K562 (cell line): ENCODE measurements around the gene CD40. TPM values are rescaled to one million over a fixed set of nuclear protein-coding genes. Genes with fewer than 3 reads are reported as not detected.
A peak's percentile ranks its signal among the peaks of the same experiment; 100 is the strongest.

Source experiments
- CREB3L1 ChIP-seq: fragments of 450-650 bp; IDR thresholded peaks from 2 replicates; pipeline ENCODE4 v1.6.1; 2014; ENCODE audit warnings: low read depth, mild to moderate bottlenecking, moderate library complexity, borderline replicate concordance
- ESRRA ChIP-seq: fragments of 450-650 bp; IDR thresholded peaks from 2 replicates; pipeline ENCODE4 v1.6.1; 2014; ENCODE audit warnings: low read depth, mild to moderate bottlenecking, moderate library complexity, borderline replicate concordance
- ETV6 ChIP-seq, 3 experiments: fragments of 150-350 bp in 1 of 3; sonication (generic) in 1 of 3; formaldehyde crosslinking in 1 of 3; IDR thresholded peaks; 2 replicates each; pipeline versions ENCODE4 v1.6.1 to v1.8.0; 2014 to 2022; ENCODE audit warnings: borderline replicate concordance in 2 of 3, low read depth in 2 of 3, antibody characterized with exemption in 1 of 3, low read length in 1 of 3, mild to moderate bottlenecking in 1 of 3, missing genetic modification reagents in 1 of 3
- KDM2B ChIP-seq: fragments of 250-450 bp; sonication (Bioruptor Pico); IDR thresholded peaks from 2 replicates; pipeline ENCODE4 v1.8.0; 2021; ENCODE audit warnings: mild to moderate bottlenecking, moderate library complexity
- MBD2 ChIP-seq: sonication (generic); IDR thresholded peaks from 2 replicates; pipeline ENCODE4 v1.6.1; 2016; ENCODE audit warnings: low read depth, borderline replicate concordance
- MYC ChIP-seq, 2 experiments: fragments of 250-450 bp in 1 of 2; sonication (Bioruptor Pico) in 1 of 2; IDR thresholded peaks; 2 replicates each; pipeline versions ENCODE4 v1.5.1 to v1.6.1; 2012 to 2021; ENCODE audit warnings: low read depth in 2 of 2, borderline replicate concordance in 1 of 2, improper control_type of control experiment in 1 of 2, low read length in 1 of 2, mild to moderate bottlenecking in 1 of 2, moderate library complexity in 1 of 2
- NCOA2 ChIP-seq, 2 experiments: fragments of 450-650 bp; IDR thresholded peaks; 2 replicates each; pipeline ENCODE4 v1.6.1; 2018; ENCODE audit warnings: mild to moderate bottlenecking in 2 of 2, moderate library complexity in 1 of 2; ENCODE audit not compliant: partially characterized antibody in 2 of 2
- NR2C1 ChIP-seq, 2 experiments: fragments of 450-650 bp; IDR thresholded peaks; 2 replicates each; pipeline ENCODE4 v1.6.1; 2017; ENCODE audit warnings: mild to moderate bottlenecking in 2 of 2, antibody characterized with exemption in 1 of 2, inconsistent platforms in 1 of 2, missing compliant biosample characterization in 1 of 2, missing genetic modification characterization in 1 of 2
- STAT5B ChIP-seq: fragments of 250-450 bp; sonication (Bioruptor Pico); IDR thresholded peaks from 2 replicates; pipeline ENCODE4 v1.8.0; 2021; ENCODE audit warnings: mild to moderate bottlenecking, inconsistent platforms
- TBL1XR1 ChIP-seq, 2 experiments: IDR thresholded peaks; 2 replicates each; pipeline ENCODE4 v1.6.1; 2012; ENCODE audit warnings: improper control_type of control experiment in 2 of 2, low read length in 2 of 2, mild to moderate bottlenecking in 1 of 2
- ZKSCAN8 ChIP-seq: fragments of 200-800 bp; sonication (Bioruptor generic); IDR thresholded peaks from 2 replicates; pipeline ENCODE4 v1.6.1; 2016; ENCODE audit warnings: missing genetic modification characterization, missing compliant biosample characterization
- ZNF121 ChIP-seq: sonication (generic); formaldehyde crosslinking; conservative IDR thresholded peaks from 2 replicates; pipeline ENCODE4 v1.8.0; 2022; ENCODE audit warnings: missing genetic modification reagents
- ZNF551 ChIP-seq: fragments of 250-450 bp; sonication (Bioruptor Pico); IDR thresholded peaks from 2 replicates; pipeline ENCODE4 v1.5.0; 2021; ENCODE audit warnings: mild to moderate bottlenecking, moderate library complexity
- ZNF668 ChIP-seq: fragments of 250-450 bp; sonication (Bioruptor Pico); IDR thresholded peaks from 2 replicates; pipeline ENCODE4 v1.8.0; 2022; ENCODE audit warnings: mild to moderate bottlenecking, inconsistent platforms
- ZNF76 ChIP-seq: fragments of 250-450 bp; sonication (Bioruptor Pico); IDR thresholded peaks from 2 replicates; pipeline ENCODE4 v1.4.0; 2020; ENCODE audit warnings: mild to moderate bottlenecking, moderate library complexity, borderline replicate concordance
- ZNF830 ChIP-seq: fragments of 250-450 bp; sonication (Bioruptor Pico); IDR thresholded peaks from 2 replicates; pipeline ENCODE4 v1.5.0; 2021; ENCODE audit warnings: mild to moderate bottlenecking
- polyA plus RNA-seq, 8 experiments: library from polyadenylated mRNA; depleted of rRNA in 4 of 8; stranded (reverse) in 5 of 8; unstranded in 3 of 8; fragments of >200 nt; fragmentation: Nextera tagmentation in 2 of 8; fragmentation: Illumina TruSeq in 1 of 8; extraction: Ambion mirVana in 2 of 8; extraction: Trizol in 1 of 8; gene quantifications; 2 replicates each; pipeline versions ENCODE4 v1.2.1 to v1.2.3, GENCODE V29; 2011 to 2014; ENCODE audit warnings: inconsistent platforms in 1 of 8, missing spikeins in 1 of 8
- total RNA-seq, 7 experiments: library from RNA; depleted of rRNA in 6 of 7; stranded (reverse); fragments of >200 nt in 6 of 7; fragmentation: Illumina TruSeq in 2 of 7; extraction: Trizol in 2 of 7; gene quantifications; 2 replicates each; pipeline versions ENCODE4 v1.2.1 to v1.2.3, GENCODE V29; 2011 to 2021; ENCODE audit warnings: low replicate concordance in 1 of 7
- TF ChIP-seq, protein P1 (sequence below): sonication (generic); formaldehyde crosslinking; IDR thresholded peaks from 2 replicates; pipeline ENCODE4 v1.8.0; 2022; ENCODE audit warnings: missing genetic modification reagents, mild to moderate bottlenecking, borderline replicate concordance
- TF ChIP-seq, protein P2 (sequence below): fragments of 450-650 bp; conservative IDR thresholded peaks from 2 replicates; pipeline ENCODE4 v1.6.1; 2016; ENCODE audit warnings: missing genetic modification characterization, low read depth, mild to moderate bottlenecking, missing compliant biosample characterization, moderate library complexity
- TF ChIP-seq, protein P3 (sequence below): sonication (generic); IDR thresholded peaks from 2 replicates; pipeline ENCODE4 v1.6.1; 2016

CD40 gene
- total and polyA plus RNA-seq, 9 of the 15 experiments (the other 6 are each of a cell fraction or from before 2014, with no cell fraction given), result 0.76 to 3.7 (median 1.6) TPM

GRCh38 chr20:46089417-46090388, 28.4 kb upstream of the CD40 start, which contains the start of gene NCOA5 (continued):
- no peak for TF ChIP-seq ETV6 (IDR thresholded peaks at IDR 0.05; ENCODE audit: borderline replicate concordance in 1 of 2, low read depth in 2 of 2, low read length in 1 of 2)
- TF ChIP-seq ETV6 (CRISPR knock-in tag; IDR thresholded peaks at IDR 0.05; ENCODE audit: borderline replicate concordance), result peak; percentile 61
- TF ChIP-seq ZKSCAN8 (CRISPR knock-in tag), result no peak
- TF ChIP-seq ESRRA, result peak; percentile 77
- TF ChIP-seq STAT5B (CRISPR knock-in tag), result no peak
- TF ChIP-seq MBD2, result no peak
- 0 out of 2 replicates have a peak, but pooled peaks have one; percentile 20 for TF ChIP-seq NR2C1 (IDR thresholded peaks at IDR 0.05)
- TF ChIP-seq NR2C1 (tag; IDR thresholded peaks at IDR 0.05), result peak; percentile 84
- TF ChIP-seq ZNF668 (CRISPR knock-in tag), result no peak
- TF ChIP-seq, protein P1, sequence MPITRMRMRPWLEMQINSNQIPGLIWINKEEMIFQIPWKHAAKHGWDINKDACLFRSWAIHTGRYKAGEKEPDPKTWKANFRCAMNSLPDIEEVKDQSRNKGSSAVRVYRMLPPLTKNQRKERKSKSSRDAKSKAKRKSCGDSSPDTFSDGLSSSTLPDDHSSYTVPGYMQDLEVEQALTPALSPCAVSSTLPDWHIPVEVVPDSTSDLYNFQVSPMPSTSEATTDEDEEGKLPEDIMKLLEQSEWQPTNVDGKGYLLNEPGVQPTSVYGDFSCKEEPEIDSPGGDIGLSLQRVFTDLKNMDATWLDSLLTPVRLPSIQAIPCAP, result no peak
- TF ChIP-seq KDM2B (CRISPR knock-in tag), result no peak
- TF ChIP-seq TBL1XR1 (IDR thresholded peaks at IDR 0.05; ENCODE audit: low read length in 2 of 2), result no peak; a peak in 1 of 4 replicates
- TF ChIP-seq ZNF830 (CRISPR knock-in tag), result no peak
- TF ChIP-seq, protein P2, sequence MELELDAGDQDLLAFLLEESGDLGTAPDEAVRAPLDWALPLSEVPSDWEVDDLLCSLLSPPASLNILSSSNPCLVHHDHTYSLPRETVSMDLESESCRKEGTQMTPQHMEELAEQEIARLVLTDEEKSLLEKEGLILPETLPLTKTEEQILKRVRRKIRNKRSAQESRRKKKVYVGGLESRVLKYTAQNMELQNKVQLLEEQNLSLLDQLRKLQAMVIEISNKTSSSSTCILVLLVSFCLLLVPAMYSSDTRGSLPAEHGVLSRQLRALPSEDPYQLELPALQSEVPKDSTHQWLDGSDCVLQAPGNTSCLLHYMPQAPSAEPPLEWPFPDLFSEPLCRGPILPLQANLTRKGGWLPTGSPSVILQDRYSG (tag), result peak; percentile 83
- peak; percentile 91 for TF ChIP-seq CREB3L1
- TF ChIP-seq ZNF76, result no peak
- no peak for TF ChIP-seq NCOA2 (IDR thresholded peaks at IDR 0.05; ENCODE audit: partially characterized antibody in 2 of 2)
- TF ChIP-seq ZNF121 (CRISPR knock-in tag), result no peak; the same call in 1 of the 2 replicates
- TF ChIP-seq ZNF551 (CRISPR knock-in tag), result no peak
- peak; percentile 98 for TF ChIP-seq MYC (IDR thresholded peaks at IDR 0.05; ENCODE audit: low read depth, low read length)
- no peak for TF ChIP-seq MYC (CRISPR knock-in tag; IDR thresholded peaks at IDR 0.05; ENCODE audit: borderline replicate concordance, low read depth)
- TF ChIP-seq, protein P3, sequence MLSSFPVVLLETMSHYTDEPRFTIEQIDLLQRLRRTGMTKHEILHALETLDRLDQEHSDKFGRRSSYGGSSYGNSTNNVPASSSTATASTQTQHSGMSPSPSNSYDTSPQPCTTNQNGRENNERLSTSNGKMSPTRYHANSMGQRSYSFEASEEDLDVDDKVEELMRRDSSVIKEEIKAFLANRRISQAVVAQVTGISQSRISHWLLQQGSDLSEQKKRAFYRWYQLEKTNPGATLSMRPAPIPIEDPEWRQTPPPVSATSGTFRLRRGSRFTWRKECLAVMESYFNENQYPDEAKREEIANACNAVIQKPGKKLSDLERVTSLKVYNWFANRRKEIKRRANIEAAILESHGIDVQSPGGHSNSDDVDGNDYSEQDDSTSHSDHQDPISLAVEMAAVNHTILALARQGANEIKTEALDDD, result no peak
